OCI-M2 (cell line): ENCODE measurements around the gene GRIFIN.
"Not testable (repeated sequence)": the region's sequence is repeated elsewhere in the genome, so short reads cannot be mapped to it uniquely, and the experiment has no call there.

Experiments
- DNase-seq: peaks from one replicate; lab custom pipeline; 2025; ENCODE audit not compliant: unreplicated experiment; lab: John Stamatoyannopoulos, UW

The GRIFIN gene

GRCh38 chr7:2461268-2462026, 14.8 kb downstream of the GRIFIN start:
- DNase-seq, result no peak

- no peak for DNase-seq
Observed at GRCh38 chr7:2460641-2461040, 15.6 kb downstream of the GRIFIN start.

DNA sequence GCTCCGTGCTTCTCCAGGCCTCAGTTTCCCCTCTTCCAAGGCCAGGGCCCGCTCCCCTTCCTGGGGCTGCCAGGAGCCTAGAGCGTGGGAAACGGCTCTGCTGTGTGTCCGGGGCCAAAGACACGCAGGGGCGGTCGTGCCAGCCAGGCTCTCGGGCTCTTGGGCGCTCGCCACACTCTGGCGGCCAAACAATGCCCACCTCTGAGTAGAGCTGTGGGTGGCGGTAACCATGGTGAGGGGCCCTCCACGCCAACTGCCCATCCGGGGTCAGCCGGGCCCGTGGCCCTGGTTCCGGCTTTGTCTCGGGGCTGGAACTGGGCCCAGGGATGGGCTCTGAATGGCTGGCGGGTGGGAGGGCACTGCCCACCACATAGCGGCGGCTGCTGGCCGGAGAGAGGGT, 16.0 kb downstream of the GRIFIN start:
- DNase-seq, result no peak

DNA sequence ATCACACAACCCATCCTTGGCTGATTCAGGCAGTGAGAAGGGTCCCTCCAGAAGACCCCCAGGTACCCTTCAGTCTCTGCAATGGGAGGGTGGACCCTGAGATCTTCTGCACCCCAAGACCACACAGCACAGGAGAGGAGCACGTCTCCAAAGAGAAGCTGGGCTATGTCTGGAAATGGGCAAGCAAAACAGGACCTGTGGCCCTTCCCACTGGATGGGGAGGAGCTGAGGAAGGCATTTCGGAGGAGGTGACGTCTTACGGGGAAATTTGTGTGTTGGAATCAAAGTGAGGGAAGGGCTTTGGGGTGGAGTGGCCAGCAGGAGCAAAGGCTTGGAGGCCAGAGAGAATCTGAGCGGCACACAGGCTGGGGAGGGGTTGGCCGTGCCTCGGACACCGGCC, 16.5 kb downstream of the GRIFIN start:
- DNase-seq, result no peak

GRCh38 chr7:2453849-2454248, 22.3 kb downstream of the GRIFIN start:
- DNase-seq, result not testable (repeated sequence)

DNA sequence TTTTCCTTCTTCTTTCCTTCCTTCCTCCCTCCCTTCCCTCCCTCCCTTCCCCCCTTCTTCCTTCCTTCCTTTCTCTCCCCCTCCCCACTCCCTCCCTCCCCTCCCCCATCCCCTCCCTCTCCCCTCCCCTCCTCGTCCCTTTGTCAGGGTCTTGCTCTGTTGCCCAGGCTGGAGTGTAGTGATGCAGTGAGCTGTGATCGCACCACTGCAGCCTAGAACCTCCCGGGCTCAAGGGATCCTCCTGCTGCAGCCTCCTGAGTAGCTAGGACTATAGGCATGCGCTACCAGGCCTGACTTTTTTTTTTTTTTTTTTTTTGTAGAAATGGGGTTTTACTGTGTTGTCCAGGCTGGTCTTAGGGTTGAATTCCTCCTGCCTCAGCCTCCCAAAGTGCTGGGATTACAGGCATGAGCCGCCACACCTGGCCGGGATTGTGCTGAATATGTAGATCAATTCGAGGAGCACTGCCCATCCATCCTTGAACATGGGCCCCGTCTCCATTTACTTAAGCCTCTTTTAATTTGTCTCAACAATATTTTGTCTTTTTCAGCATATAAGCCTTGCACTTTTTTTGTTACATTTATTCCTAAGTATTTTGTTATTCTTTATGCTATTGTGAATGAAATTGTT, 23.4 kb downstream of the GRIFIN start:
- DNase-seq, result no peak

DNA sequence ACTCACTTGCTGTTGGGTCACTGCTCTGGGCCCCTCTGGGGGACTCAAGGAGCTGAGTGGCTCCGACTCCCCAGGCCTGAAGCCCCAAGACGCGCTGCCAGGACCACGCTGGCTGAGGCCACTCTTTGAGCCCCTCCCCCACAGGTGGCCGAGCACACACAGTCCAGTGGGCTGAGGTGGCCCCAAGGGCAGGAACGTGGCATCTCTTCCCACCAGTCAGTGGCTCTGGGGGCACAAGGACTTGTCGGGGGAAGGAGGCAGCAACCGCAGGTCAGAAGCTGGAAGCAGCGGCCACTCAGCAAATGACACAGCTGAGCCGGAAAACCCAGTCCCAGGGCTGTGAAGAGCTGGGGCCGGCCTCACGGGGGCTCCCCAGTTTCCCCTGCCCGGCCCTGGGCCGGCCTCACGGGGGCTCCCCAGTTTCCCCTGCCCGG, 24.1 kb downstream of the GRIFIN start:
- DNase-seq, result no peak

DNA sequence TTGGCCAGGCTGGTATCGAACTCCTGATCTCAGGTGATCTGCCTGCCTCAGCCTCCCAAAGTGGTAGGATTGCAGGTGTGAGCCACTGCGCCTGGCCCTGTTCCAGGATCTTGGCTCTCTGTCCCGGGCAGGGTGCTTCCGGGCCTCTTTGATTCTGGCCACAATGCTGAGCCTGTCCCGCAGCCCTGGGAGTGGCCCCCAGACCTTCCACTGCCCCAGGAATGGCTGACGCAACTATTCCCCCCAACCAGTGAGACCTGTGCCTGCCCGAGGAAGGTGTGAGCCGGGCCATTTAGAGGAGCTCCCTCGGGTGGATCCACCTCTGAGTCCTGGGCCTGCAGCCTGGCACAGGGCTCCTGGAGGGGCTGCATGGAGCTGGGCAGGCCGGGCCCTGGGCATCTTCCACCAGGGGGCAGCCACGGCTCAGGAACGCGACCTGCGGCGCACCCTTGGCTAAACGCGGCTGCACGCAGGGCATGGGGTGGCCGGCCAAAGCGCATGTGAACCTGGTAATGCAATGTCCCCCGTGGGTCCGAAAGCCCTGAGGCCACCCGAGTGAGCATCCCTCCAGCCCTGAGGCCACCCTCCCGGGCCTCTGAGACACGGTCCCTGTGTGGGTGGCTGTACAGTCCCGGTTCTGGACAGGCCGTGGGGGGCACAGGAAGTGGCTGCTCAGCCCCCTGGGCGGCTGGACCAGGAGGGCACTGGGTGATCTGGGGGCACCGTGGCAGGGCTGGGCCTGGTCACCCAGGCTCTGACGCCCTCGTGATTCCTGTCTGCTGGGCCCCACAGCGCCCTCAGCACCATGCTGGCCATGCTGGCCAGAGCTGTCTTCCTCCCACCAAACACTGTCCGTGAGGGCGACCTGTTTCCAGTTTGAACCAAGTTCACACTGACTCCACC, 24.8 kb downstream of the GRIFIN start:
- no peak for DNase-seq

DNA sequence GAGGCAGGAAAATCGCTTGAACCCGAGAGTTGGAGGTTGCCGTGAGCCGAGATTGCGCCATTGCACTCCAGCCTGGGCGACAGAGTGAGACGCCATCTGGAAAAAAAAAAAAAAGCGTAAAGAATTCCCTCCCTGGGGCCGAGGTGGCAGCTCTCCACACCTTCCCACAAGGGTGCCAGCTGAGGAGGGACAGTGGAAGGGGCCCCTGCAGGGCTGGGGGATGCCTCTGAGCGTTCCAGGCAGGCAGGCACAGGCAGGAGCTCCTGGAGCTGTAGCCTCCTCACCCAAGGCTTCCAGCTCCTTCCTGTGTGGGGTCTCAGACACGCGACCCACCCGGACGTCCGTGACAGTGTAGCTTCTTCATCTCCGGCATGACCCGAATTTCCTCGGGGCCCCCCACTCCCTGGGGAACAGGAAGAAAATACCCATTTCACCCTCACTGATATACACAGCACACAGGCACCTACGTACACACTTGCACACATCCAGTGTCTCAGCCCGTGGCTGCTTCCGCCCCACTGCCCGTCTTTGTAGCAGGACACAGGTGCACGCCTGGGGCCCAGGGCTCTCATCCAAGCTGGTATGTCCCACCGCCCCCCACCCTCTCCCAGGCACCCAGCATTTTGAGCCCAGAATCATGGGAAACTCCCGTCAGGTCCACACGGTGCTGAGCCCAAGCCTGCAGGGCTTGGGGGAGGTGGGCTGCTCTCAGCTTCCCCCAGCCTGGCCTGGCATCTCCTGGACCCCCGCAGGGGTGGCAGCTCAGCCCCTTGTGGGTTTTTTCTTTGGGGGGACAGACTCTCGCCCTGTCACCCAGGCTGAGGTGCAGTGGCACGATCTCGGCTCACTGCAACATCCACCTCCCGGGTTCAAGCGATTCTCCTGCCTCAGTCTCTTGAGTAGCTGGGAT, 25.7 kb downstream of the GRIFIN start:
- DNase-seq, result no peak

- no peak for DNase-seq
Observed at GRCh38 chr7:2446676-2447075, 29.5 kb downstream of the GRIFIN start.

DNA sequence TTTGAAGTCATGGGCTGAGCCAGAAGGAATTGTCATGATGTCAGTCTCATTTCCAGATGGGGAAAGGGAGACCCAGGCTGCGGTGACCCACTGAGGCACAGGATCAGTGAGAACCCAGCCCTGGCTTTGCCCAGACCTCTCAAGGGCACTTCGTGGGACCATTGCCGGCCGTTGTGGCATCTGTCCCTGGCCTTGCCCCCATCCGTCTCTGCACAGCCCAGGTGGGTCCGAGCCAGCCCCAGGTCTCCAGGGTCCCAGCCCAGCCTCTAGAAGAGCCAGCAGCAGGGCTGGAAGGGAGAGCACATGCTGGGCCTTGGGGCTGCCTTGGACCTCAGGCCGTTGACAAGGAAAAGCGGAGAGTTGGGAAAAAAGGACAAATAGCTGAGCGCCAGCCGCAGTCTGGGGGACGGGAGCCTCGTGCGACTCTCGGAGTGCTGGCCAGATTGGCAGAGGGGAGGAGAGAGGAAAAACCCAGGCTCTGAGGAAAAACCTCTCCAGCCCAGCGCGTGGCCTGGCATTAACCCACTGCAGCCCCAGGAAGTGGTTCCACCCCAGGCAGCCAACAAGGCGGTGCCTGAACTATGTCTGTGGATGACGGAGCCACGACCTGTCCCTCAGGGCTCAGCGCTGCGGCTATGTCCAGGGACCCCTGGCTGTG, 30.2 kb downstream of the GRIFIN start:
- DNase-seq, result no peak

GRCh38 chr7:2445047-2445446, 31.2 kb downstream of the GRIFIN start:
- DNase-seq, result no peak

DNA sequence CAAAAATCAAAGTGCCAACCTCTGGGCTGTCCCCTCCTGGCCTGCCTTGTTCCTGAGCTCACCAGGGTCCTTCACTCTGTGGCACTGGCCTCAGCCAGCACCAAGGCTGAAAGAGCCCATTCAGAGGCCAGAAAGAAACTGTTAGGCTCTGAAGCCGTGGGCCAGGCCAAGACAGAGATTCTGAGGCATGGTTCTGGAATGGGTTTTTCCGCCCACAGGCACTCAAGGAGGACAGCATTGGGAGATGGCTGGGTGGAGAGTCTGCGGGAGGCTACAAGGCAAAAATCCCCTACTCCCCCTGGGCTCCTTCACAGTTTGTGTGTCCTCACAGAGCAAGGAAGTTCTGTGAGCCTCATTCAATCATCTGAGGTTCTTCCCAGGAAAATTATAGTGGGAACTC, 31.7 kb downstream of the GRIFIN start:
- DNase-seq, result no peak

- DNase-seq, result no peak
Observed at GRCh38 chr7:2443491-2443890, 32.7 kb downstream of the GRIFIN start.

DNA sequence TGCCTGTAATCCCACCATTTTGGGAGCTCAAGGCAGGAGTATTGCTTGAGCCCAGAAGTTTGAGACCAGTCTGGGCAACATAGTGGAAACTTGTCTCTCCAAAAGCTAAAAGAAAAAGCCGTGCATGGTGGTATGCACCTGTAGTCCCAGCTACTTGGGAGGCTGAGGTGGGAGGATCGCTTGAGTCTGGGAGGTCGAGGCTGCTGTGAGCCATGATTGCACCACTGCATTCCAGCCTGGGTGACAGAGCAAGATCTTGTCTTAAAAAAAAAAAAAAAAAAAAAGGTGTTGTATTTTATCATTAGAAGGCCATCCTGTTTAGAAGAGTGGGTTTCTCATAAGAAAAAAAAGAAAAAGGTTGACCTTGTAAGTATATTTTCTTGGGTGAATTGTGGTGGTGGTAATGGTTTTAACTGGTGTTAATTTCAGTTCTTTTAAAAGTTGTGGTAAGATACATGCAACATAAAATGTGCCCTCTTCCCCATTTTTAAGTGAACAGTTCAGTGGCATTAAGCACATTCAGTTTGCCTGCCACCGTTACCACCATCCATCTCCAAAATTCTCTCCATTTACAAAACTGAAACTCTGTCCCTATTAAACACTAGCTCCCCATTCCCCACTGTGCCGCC, 34.7 kb downstream of the GRIFIN start:
- no peak for DNase-seq

DNA sequence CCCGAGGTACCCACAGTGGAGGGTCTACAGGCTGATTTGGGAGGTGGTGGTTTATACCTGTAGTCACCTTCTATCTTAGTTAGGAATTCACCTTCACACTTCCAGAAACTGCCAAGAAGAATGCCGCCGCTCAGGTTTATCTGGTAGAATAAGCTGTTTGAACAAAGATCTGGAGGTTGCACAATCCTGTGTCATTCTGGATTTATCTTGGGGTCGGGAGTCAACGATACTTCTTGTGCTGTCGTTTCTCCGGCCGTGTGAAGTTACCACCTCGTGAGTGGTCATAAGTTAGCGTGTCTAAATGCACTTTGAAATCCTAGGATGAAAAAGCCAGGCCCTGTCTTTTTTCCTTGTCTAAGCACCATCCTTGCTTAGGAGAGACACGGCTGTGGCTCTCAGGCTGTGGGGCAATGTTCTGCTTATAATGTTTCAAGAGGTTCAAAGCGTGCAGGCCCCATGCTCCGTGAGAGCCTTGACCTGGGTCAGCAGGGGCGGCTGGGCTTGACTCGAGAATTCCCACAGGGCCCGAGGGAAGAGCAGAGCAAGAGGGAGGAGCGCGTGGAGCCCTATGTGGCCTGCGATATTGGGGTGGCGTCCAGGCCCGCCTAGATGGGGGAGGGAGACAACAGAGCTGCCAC, 35.5 kb downstream of the GRIFIN start:
- DNase-seq, result no peak

DNA sequence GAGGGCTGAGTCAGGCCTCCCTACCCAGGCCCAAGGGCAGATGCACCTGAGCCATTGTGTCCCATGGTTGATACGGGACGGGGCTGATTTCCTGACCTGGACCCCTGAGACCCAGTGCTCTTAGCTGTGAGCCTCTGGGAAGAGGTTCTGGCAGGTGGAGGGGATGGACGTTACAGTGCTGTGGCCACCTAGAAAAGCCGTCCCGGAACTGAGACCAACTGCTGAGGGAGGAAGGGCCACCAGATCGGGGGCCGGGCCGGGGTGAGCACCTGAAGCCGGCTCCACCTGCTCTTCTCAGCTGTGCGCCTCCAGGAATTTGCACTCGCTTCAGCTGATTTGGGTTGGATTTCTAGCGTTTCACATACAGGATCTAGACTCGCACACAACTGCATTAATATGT, 37.4 kb downstream of the GRIFIN start:
- no peak for DNase-seq

DNA sequence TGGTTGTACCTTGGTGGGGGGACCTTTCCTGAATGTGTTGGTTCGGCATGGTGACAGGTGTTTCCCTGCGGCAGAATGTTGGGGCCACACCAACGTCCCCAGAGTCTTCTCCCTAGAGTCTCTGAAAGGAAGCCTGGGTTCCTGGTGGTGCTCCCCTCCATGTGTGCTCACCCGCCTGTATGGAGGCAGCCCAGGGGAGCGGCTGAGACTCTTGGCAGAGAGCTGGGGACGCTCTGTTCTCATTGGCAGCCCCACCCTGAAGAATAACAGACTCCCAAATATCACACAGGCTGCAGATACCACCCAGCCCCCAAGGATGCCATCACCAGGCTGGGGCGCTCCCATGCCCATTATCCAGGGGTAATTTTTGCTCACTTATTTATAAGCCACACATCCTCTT, 38.0 kb downstream of the GRIFIN start:
- DNase-seq, result no peak

- DNase-seq, result no peak
Observed at GRCh38 chr7:2437537-2438148, 38.6 kb downstream of the GRIFIN start.
